Measurements from ENCODE around the gene CNNM4.

Gene CNNM4

GRCh38 chr2:96815326-96816126 lies 54.8 kb downstream of the CNNM4 start:
- peak; percentile 45 for DNase-seq

- DNase-seq = peak; percentile 84
Observed at GRCh38 chr2:96816127-96816835, 55.6 kb downstream of the CNNM4 start, which contains the start of gene CNNM3. Gene CNNM3, plus strand, starts transcription at chr2:96816268. Its CDS starts 10 bp downstream, at chr2:96816278.

GRCh38 chr2:96816836-96817702 lies 56.4 kb downstream of the CNNM4 start:
- peak; percentile 18 for DNase-seq

GRCh38 chr2:96817882-96818281 lies 57.2 kb downstream of the CNNM4 start:
- DNase-seq = no peak

- peak; percentile 57 for DNase-seq
Observed at GRCh38 chr2:96819128-96819875, 58.6 kb downstream of the CNNM4 start.

GRCh38 chr2:96819876-96820511 lies 59.3 kb downstream of the CNNM4 start:
- DNase-seq = no peak

- no peak for DNase-seq
Observed at GRCh38 chr2:96821113-96821675, 60.5 kb downstream of the CNNM4 start.

GRCh38 chr2:96822786-96823185 lies 62.1 kb downstream of the CNNM4 start:
- DNase-seq = no peak

- no peak for DNase-seq
Observed at GRCh38 chr2:96823198-96823597, 62.5 kb downstream of the CNNM4 start.

- DNase-seq = no peak
Observed at GRCh38 chr2:96824079-96824870, 63.6 kb downstream of the CNNM4 start.

- no peak for DNase-seq
Observed at GRCh38 chr2:96825057-96825456, 64.4 kb downstream of the CNNM4 start.

- no peak for DNase-seq
Observed at GRCh38 chr2:96826546-96827278, 66.0 kb downstream of the CNNM4 start.

- DNase-seq = no peak
Observed at GRCh38 chr2:96828436-96828835, 67.7 kb downstream of the CNNM4 start.

GRCh38 chr2:96828874-96829273 lies 68.2 kb downstream of the CNNM4 start:
- no peak for DNase-seq

- DNase-seq = no peak
Observed at GRCh38 chr2:96830044-96830562, 69.4 kb downstream of the CNNM4 start.

GRCh38 chr2:96831679-96832078 lies 71.0 kb downstream of the CNNM4 start:
- no peak for DNase-seq

- DNase-seq = no peak
Observed at GRCh38 chr2:96832408-96832753, 71.7 kb downstream of the CNNM4 start.

GRCh38 chr2:96832754-96833507 lies 72.2 kb downstream of the CNNM4 start:
- DNase-seq = peak; percentile 82

GRCh38 chr2:96835830-96836229 lies 75.1 kb downstream of the CNNM4 start:
- DNase-seq = no peak
